ENCODE measurements around the gene CAMK2B.

DNA sequence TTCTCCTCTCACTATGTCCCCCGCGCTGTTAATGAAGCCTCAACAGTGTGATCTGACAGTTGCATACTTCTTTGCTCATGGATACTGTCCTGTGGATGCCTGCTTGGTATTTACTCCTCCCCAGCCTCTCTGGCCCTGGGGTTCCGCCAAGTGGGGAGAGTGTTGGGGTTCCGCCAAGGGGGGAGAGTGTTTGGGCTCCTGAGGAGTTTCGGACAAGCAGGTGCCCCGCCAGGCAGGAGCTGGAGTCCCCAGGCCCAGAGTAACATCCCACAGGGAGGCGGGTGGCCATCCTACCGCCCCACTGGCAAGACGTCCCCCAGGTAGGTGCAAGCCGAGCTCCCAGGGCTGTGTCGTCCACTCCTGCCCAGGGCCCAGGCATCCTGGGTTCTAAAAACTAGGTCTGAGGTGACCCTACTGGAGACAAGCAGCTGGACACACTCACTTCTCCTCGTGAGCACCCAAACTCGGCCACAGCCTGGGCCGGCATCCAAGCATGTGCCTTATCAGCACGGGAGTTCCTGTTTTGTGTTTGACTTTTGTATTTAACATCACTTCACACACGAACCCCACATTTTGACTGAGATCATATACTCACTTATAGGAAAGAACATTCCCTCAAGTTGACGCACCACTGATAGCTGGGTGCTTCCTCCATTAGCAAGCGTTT lies 34.2 kb downstream of the CAMK2B start:
- TF ChIP-seq, protein P1, sequence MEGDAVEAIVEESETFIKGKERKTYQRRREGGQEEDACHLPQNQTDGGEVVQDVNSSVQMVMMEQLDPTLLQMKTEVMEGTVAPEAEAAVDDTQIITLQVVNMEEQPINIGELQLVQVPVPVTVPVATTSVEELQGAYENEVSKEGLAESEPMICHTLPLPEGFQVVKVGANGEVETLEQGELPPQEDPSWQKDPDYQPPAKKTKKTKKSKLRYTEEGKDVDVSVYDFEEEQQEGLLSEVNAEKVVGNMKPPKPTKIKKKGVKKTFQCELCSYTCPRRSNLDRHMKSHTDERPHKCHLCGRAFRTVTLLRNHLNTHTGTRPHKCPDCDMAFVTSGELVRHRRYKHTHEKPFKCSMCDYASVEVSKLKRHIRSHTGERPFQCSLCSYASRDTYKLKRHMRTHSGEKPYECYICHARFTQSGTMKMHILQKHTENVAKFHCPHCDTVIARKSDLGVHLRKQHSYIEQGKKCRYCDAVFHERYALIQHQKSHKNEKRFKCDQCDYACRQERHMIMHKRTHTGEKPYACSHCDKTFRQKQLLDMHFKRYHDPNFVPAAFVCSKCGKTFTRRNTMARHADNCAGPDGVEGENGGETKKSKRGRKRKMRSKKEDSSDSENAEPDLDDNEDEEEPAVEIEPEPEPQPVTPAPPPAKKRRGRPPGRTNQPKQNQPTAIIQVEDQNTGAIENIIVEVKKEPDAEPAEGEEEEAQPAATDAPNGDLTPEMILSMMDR (IDR thresholded peaks at IDR 0.05; ENCODE audit: borderline replicate concordance, extremely low read depth, low read length, poor library complexity, severe bottlenecking) = no peak
- no peak for TF ChIP-seq EZH2 (IDR thresholded peaks at IDR 0.05; ENCODE audit: borderline replicate concordance, low read depth, low read length, severe bottlenecking)
